Choroid plexus epithelial cell (primary cell): ENCODE measurements around the gene PHF1.
A peak's percentile ranks its signal among the peaks of the same experiment; 100 is the strongest.
"Not testable (repeated sequence)": the region's sequence is repeated elsewhere in the genome, so short reads cannot be mapped to it uniquely, and the experiment has no call there.

Source experiments
- DNase-seq: peaks from one replicate; pipeline ENCODE4 v3.0.0-alpha.2; 2010; ENCODE audit warnings: low read depth
- H3K4me3 ChIP-seq: 2 replicates; pipeline ENCODE4 v1.5.1; 2011; ENCODE audit warnings: low read depth, mild to moderate bottlenecking, control low read depth, low read length, moderate library complexity
- CTCF ChIP-seq: conservative IDR thresholded peaks from 2 replicates; pipeline ENCODE4 v1.5.1; 2011; ENCODE audit warnings: low read depth, mild to moderate bottlenecking, control low read depth, inconsistent platforms, low read length, moderate library complexity

Gene PHF1

GRCh38 chr6:33410711-33411631 is at the start of gene PHF1:
Gene PHF1 (plus strand): TSS chr6:33411014. CDS start chr6:33412264, 1,250 bp downstream.
- H3K4me3 ChIP-seq = peak within 1 kb of the TSS; percentile 81
- peak; percentile 88 for DNase-seq
- no peak for TF ChIP-seq CTCF

GRCh38 chr6:33363486-33363885 is 47.3 kb upstream of the PHF1 start:
- DNase-seq = not testable (repeated sequence)

GRCh38 chr6:33364475-33365205 is 46.2 kb upstream of the PHF1 start:
- not testable (repeated sequence) for H3K4me3 ChIP-seq

More at GRCh38 chr6:33363486-33363885, 47.3 kb upstream of the PHF1 start:
- H3K4me3 ChIP-seq = not testable (repeated sequence)

GRCh38 chr6:33365206-33365971 is 45.4 kb upstream of the PHF1 start:
- DNase-seq, H3K4me3 ChIP-seq: not testable (repeated sequence)

More at GRCh38 chr6:33364475-33365205, 46.2 kb upstream of the PHF1 start:
- DNase-seq = peak; percentile 77

GRCh38 chr6:33367009-33367714 is 43.7 kb upstream of the PHF1 start:
- no peak for TF ChIP-seq CTCF
- no peak overlapping the region for H3K4me3 ChIP-seq
- DNase-seq = no peak

GRCh38 chr6:33367715-33368025 is 43.1 kb upstream of the PHF1 start:
- H3K4me3 ChIP-seq, DNase-seq: not testable (repeated sequence)

- H3K4me3 ChIP-seq, DNase-seq: not testable (repeated sequence)
Observed at GRCh38 chr6:33371901-33372300, 38.9 kb upstream of the PHF1 start.

- TF ChIP-seq CTCF = no peak
- H3K4me3 ChIP-seq = no peak overlapping the region
- no peak for DNase-seq
Observed at GRCh38 chr6:33372526-33373123, 38.2 kb upstream of the PHF1 start.
